HepG2 (cell line): ENCODE data around the gene SLC9B2. TPM values are rescaled to one million over a fixed set of nuclear protein-coding genes. Genes with fewer than 3 reads are reported as not detected.
A peak's percentile ranks its signal among the peaks of the same experiment; 100 is the strongest.

Experiments used
- ARID2 ChIP-seq: sonication (generic); formaldehyde crosslinking; IDR thresholded peaks from 2 replicates; pipeline ENCODE4 v1.8.1; 2022; ENCODE audit warnings: mild to moderate bottlenecking, missing genetic modification reagents, borderline replicate concordance
- CAMTA2 ChIP-seq: sonication (generic); formaldehyde crosslinking; IDR thresholded peaks from 2 replicates; pipeline ENCODE4 v1.4.0; 2020; ENCODE audit warnings: mild to moderate bottlenecking, missing genetic modification reagents, borderline replicate concordance
- CENPT ChIP-seq: sonication (generic); formaldehyde crosslinking; IDR thresholded peaks from 2 replicates; pipeline ENCODE4 v1.8.0; 2022; ENCODE audit warnings: low read depth, mild to moderate bottlenecking, moderate library complexity, missing genetic modification reagents
- CREM ChIP-seq, 2 experiments: sonication (generic) in 1 of 2; formaldehyde crosslinking in 1 of 2; IDR thresholded peaks; 2 replicates each; pipeline versions ENCODE4 v1.4.0 to v1.6.1; 2016 to 2020; ENCODE audit warnings: antibody characterized with exemption in 1 of 2, mild to moderate bottlenecking in 1 of 2, missing genetic modification reagents in 1 of 2
- ELF3 ChIP-seq: IDR thresholded peaks from 2 replicates; pipeline ENCODE4 v1.6.1; 2016; ENCODE audit warnings: missing genetic modification reagents, missing compliant biosample characterization
- HCFC1 ChIP-seq: fragments of 150-350 bp; IDR thresholded peaks from 2 replicates; pipeline ENCODE4 v1.6.1; 2014; ENCODE audit warnings: low read depth, low read length
- MLLT10 ChIP-seq: sonication (generic); formaldehyde crosslinking; IDR thresholded peaks from 2 replicates; pipeline ENCODE4 v1.4.0; 2020; ENCODE audit warnings: missing genetic modification reagents
- NRL ChIP-seq: sonication (generic); formaldehyde crosslinking; IDR thresholded peaks from 2 replicates; pipeline ENCODE4 v1.5.0; 2020; ENCODE audit warnings: missing genetic modification reagents, mild to moderate bottlenecking, moderate library complexity, borderline replicate concordance
- RFXAP ChIP-seq: sonication (generic); formaldehyde crosslinking; IDR thresholded peaks from 2 replicates; pipeline ENCODE4 v1.4.0; 2020; ENCODE audit warnings: missing genetic modification reagents, borderline replicate concordance
- SP2 ChIP-seq: sonication (generic); formaldehyde crosslinking; IDR thresholded peaks from 2 replicates; pipeline ENCODE4 v1.5.1; 2020; ENCODE audit warnings: mild to moderate bottlenecking, missing genetic modification reagents
- TEAD3 ChIP-seq: optimal IDR thresholded peaks from 2 replicates; pipeline ENCODE3; 2016; ENCODE audit warnings: borderline replicate concordance
- ZBTB7B ChIP-seq: sonication (generic); formaldehyde crosslinking; IDR thresholded peaks from 2 replicates; pipeline ENCODE4 v1.4.0; 2020; ENCODE audit warnings: missing genetic modification reagents
- ZFP62 ChIP-seq: sonication (generic); formaldehyde crosslinking; IDR thresholded peaks from 2 replicates; pipeline ENCODE4 v1.4.0; 2020; ENCODE audit warnings: missing genetic modification reagents
- ZIK1 ChIP-seq: sonication (generic); formaldehyde crosslinking; IDR thresholded peaks from 2 replicates; pipeline ENCODE4 v1.5.0; 2020; ENCODE audit warnings: mild to moderate bottlenecking, low read depth, missing genetic modification reagents, borderline replicate concordance
- ZNF263 ChIP-seq: sonication (generic); formaldehyde crosslinking; IDR thresholded peaks from 2 replicates; pipeline ENCODE4 v1.4.0; 2020; ENCODE audit warnings: missing genetic modification reagents
- ZNF431 ChIP-seq: sonication (generic); formaldehyde crosslinking; IDR thresholded peaks from 2 replicates; pipeline ENCODE4 v1.9.0; 2022; ENCODE audit warnings: missing genetic modification reagents, low read depth, mild to moderate bottlenecking, borderline replicate concordance
- ZNF672 ChIP-seq: sonication (generic); formaldehyde crosslinking; IDR thresholded peaks from 2 replicates; pipeline ENCODE4 v1.8.1; 2022; ENCODE audit warnings: missing genetic modification reagents
- ZNF678 ChIP-seq: sonication (generic); formaldehyde crosslinking; IDR thresholded peaks from 2 replicates; pipeline ENCODE4 v1.4.0; 2020; ENCODE audit warnings: mild to moderate bottlenecking, missing genetic modification reagents
- polyA plus RNA-seq, 8 experiments: library from polyadenylated mRNA; depleted of rRNA in 3 of 8; stranded (reverse) in 7 of 8; unstranded in 1 of 8; fragments of >200 nt; fragmentation: Illumina TruSeq in 4 of 8; extraction: Trizol in 4 of 8; gene quantifications; 2 replicates each; pipeline versions ENCODE4 v1.2.1 to v1.2.3, GENCODE V29; 2011 to 2016; ENCODE audit warnings: low read depth in 4 of 8, missing spikeins in 1 of 8, mixed read lengths in 1 of 8; ENCODE audit not compliant: insufficient read depth in 1 of 8
- total RNA-seq, 5 experiments: library from RNA; depleted of rRNA; stranded (reverse); fragments of >200 nt; fragmentation: Illumina TruSeq; extraction: Trizol; gene quantifications; 2 replicates each; pipeline ENCODE4 v1.2.3, GENCODE V29; 2016; ENCODE audit warnings: low read depth in 1 of 5
- TF ChIP-seq, protein P1 (sequence below): sonication (generic); formaldehyde crosslinking; IDR thresholded peaks from 2 replicates; pipeline ENCODE4 v1.4.0; 2020; ENCODE audit warnings: mild to moderate bottlenecking, missing genetic modification reagents
- TF ChIP-seq, protein P2 (sequence below): sonication (generic); formaldehyde crosslinking; IDR thresholded peaks from 2 replicates; pipeline ENCODE4 v1.5.0; 2020; ENCODE audit warnings: mild to moderate bottlenecking, missing genetic modification reagents, borderline replicate concordance
- TF ChIP-seq, protein P3 (sequence below): sonication (generic); formaldehyde crosslinking; conservative IDR thresholded peaks from 2 replicates; pipeline ENCODE4 v1.8.1; 2023; ENCODE audit warnings: missing genetic modification reagents
- TF ChIP-seq, protein P4 (sequence below), 2 experiments: sonication (generic) in 1 of 2; formaldehyde crosslinking in 1 of 2; IDR thresholded peaks; 2 replicates each; pipeline versions ENCODE4 v1.4.0 to v1.6.1; 2018 to 2020; ENCODE audit warnings: missing genetic modification reagents in 2 of 2, borderline replicate concordance in 1 of 2, low read depth in 1 of 2, mild to moderate bottlenecking in 1 of 2, missing biosample characterization in 1 of 2

The SLC9B2 gene
- total and polyA plus RNA-seq, 2 of the 13 experiments (the other 11 are each of a cell fraction or from before 2014, with no cell fraction given) = 23.5 to 38.5 TPM

DNA sequence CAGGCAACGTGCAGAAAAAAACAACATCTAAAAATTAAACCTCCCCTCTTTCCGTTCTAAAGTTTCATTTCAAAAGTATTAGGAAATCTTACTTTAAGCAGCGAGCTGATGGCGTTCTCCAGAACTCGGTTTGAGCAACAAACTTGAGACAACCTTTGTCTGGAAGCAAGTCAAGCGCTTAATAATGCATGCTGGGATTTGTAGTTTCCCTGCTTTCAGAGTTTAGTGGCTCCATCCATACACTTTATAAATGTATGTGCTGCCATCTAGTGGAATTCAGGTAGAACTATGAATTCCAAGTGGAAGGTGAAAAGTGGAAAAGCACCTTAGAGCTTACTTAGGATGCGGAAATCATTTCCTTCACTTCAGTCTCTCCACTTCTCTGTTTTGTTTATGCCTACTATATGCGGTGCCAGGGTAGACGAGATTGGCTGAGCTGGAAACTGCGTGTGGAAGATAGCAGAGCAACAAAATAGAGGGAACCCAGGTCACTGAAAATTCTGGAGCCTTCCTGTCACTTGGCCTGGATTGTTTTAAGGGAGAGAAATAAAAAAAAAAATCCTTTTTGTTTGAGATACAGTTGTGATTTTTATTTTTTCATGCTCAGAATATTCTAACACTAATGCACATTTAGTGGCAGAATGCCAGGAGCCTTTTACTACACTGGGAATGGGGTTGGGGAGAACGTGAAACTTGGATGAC, 23.3 kb upstream of the SLC9B2 start, which contains the start of gene BDH2 (continued):
- TF ChIP-seq ZNF263 (CRISPR knock-in tag) (no peak), ZIK1 (CRISPR knock-in tag) (no peak), ZBTB7B (CRISPR knock-in tag) (no peak), MLLT10 (CRISPR knock-in tag) (no peak), TEAD3 (CRISPR knock-in tag) (peak; percentile 67), CREM (IDR thresholded peaks at IDR 0.05) (peak; percentile 56; the same call in 1 of the 2 replicates), CREM (CRISPR knock-in tag; IDR thresholded peaks at IDR 0.05) (no peak), NRL (CRISPR knock-in tag) (no peak), ZFP62 (no peak), ZNF672 (CRISPR knock-in tag) (no peak), CENPT (CRISPR knock-in tag) (no peak), HCFC1 (peak; percentile 86), ZNF431 (CRISPR knock-in tag) (no peak), RFXAP (CRISPR knock-in tag) (no peak), ZNF678 (no peak), SP2 (no peak), CAMTA2 (CRISPR knock-in tag) (no peak), ELF3 (CRISPR knock-in tag) (0 out of 2 replicates have a peak, but pooled peaks have one; percentile 17), ARID2 (CRISPR knock-in tag) (no peak)
- TF ChIP-seq, protein P1, sequence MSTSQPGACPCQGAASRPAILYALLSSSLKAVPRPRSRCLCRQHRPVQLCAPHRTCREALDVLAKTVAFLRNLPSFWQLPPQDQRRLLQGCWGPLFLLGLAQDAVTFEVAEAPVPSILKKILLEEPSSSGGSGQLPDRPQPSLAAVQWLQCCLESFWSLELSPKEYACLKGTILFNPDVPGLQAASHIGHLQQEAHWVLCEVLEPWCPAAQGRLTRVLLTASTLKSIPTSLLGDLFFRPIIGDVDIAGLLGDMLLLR (CRISPR knock-in tag) = no peak
- TF ChIP-seq, protein P2, sequence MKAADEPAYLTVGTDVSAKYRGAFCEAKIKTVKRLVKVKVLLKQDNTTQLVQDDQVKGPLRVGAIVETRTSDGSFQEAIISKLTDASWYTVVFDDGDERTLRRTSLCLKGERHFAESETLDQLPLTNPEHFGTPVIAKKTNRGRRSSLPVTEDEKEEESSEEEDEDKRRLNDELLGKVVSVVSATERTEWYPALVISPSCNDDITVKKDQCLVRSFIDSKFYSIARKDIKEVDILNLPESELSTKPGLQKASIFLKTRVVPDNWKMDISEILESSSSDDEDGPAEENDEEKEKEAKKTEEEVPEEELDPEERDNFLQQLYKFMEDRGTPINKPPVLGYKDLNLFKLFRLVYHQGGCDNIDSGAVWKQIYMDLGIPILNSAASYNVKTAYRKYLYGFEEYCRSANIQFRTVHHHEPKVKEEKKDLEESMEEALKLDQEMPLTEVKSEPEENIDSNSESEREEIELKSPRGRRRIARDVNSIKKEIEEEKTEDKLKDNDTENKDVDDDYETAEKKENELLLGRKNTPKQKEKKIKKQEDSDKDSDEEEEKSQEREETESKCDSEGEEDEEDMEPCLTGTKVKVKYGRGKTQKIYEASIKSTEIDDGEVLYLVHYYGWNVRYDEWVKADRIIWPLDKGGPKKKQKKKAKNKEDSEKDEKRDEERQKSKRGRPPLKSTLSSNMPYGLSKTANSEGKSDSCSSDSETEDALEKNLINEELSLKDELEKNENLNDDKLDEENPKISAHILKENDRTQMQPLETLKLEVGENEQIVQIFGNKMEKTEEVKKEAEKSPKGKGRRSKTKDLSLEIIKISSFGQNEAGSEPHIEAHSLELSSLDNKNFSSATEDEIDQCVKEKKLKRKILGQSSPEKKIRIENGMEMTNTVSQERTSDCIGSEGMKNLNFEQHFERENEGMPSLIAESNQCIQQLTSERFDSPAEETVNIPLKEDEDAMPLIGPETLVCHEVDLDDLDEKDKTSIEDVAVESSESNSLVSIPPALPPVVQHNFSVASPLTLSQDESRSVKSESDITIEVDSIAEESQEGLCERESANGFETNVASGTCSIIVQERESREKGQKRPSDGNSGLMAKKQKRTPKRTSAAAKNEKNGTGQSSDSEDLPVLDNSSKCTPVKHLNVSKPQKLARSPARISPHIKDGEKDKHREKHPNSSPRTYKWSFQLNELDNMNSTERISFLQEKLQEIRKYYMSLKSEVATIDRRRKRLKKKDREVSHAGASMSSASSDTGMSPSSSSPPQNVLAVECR (CRISPR knock-in tag) = no peak; the same call in 1 of the 2 replicates
- TF ChIP-seq, protein P3, sequence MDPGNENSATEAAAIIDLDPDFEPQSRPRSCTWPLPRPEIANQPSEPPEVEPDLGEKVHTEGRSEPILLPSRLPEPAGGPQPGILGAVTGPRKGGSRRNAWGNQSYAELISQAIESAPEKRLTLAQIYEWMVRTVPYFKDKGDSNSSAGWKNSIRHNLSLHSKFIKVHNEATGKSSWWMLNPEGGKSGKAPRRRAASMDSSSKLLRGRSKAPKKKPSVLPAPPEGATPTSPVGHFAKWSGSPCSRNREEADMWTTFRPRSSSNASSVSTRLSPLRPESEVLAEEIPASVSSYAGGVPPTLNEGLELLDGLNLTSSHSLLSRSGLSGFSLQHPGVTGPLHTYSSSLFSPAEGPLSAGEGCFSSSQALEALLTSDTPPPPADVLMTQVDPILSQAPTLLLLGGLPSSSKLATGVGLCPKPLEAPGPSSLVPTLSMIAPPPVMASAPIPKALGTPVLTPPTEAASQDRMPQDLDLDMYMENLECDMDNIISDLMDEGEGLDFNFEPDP (CRISPR knock-in tag) = no peak
- TF ChIP-seq, protein P4, sequence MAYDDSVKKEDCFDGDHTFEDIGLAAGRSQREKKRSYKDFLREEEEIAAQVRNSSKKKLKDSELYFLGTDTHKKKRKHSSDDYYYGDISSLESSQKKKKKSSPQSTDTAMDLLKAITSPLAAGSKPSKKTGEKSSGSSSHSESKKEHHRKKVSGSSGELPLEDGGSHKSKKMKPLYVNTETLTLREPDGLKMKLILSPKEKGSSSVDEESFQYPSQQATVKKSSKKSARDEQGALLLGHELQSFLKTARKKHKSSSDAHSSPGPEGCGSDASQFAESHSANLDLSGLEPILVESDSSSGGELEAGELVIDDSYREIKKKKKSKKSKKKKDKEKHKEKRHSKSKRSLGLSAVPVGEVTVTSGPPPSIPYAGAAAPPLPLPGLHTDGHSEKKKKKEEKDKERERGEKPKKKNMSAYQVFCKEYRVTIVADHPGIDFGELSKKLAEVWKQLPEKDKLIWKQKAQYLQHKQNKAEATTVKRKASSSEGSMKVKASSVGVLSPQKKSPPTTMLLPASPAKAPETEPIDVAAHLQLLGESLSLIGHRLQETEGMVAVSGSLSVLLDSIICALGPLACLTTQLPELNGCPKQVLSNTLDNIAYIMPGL (CRISPR knock-in tag; IDR thresholded peaks at IDR 0.05; ENCODE audit: borderline replicate concordance in 1 of 2, low read depth in 1 of 2) = peak in 1 of 2 experiments; percentile 49; a peak in 1 of 4 replicates
